OCI-LY7 (cell line): ENCODE results near the gene SNAP29.
"Not testable (repeated sequence)": the region's sequence is repeated elsewhere in the genome, so short reads cannot be mapped to it uniquely, and the experiment has no call there.

Experiments used
- CTCF ChIP-seq: fragments of 200-600 bp; sonication (generic); conservative IDR thresholded peaks from 2 replicates; pipeline ENCODE4 v1.5.1; 2014; ENCODE audit warnings: mild to moderate bottlenecking, antibody characterized with exemption, low read length, moderate library complexity, mixed read lengths
- EZH2phosphoT487 ChIP-seq: fragments of 200-600 bp; sonication (generic); IDR thresholded peaks from 2 replicates; pipeline ENCODE4 v1.6.1; 2018; ENCODE audit warnings: low read depth, borderline replicate concordance, mild to moderate bottlenecking, mixed run types, antibody characterized with exemption, low read length, moderate library complexity, mixed read lengths

DNA sequence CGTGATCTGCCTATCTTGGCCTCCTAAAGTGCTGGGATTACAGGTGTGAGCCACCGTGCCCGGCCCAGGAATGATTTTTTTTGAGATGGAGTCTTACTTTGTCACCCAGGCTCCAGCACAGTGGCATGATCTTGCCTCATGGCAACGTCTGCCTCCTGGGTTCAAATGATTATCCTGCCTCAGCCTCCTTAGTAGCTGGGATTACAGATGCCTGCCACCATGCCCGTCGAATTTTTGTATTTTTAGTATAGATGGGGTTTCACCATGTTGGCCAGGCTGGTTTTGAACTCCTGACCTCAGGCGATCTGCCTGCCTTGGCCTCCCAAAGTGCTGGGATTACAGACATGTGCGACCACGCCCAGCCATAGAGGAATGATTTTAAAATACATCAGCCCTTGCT lies 76.2 kb downstream of the SNAP29 start:
- not testable (repeated sequence) for TF ChIP-seq CTCF, EZH2phosphoT487
